IPS DF 19.7 (cell line): ENCODE data around the gene VTCN1.

Source experiments
- DNase-seq: peaks from one replicate; pipeline ENCODE4 v3.0.0-alpha.2; 2013; ENCODE audit warnings: low read depth, low spot score

Gene VTCN1

DNA sequence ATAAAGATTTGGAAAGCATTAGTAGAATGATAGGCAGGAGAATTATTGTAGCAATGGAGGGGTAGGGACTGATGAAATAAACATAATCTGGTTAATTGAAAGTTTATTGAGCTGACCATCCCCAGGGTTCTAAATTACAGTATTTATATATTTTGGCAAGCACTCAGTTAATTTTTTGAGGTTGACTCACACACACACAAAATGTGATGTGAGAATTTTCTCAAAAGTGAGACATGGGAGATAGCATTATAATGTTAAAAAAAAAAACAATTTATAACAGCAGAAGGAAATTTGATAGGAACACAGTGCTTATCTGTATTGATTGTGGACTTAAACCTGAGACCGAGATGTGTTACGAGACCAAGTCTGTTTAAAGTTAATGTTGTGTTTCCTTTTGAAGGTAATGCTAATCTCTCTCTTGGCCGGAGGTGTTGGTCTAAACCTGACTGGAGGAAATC lies 113.7 kb downstream of the VTCN1 start:
- no peak for DNase-seq

- DNase-seq = no peak
These were observed 115.7 kb downstream of the VTCN1 start for GRCh38 chr1:117094841-117095604.

GRCh38 chr1:117093870-117094621 lies 116.7 kb downstream of the VTCN1 start:
- DNase-seq = peak; percentile 30
